BE2C (cell line): ENCODE measurements around the gene PARP4.
"Not testable (repeated sequence)": the region's sequence is repeated elsewhere in the genome, so short reads cannot be mapped to it uniquely, and the experiment has no call there.

Experiments
- DNase-seq: peaks from one replicate; pipeline ENCODE4 v3.0.0-alpha.2; 2020
- H3K27me3 ChIP-seq: fragments of 250-450 bp; sonication (Bioruptor Pico); 2 replicates; pipeline ENCODE4 v1.5.1; 2020; ENCODE audit warnings: mild to moderate bottlenecking
- H3K36me3 ChIP-seq: fragments of 250-450 bp; sonication (Bioruptor Pico); 2 replicates; pipeline ENCODE4 v1.5.1; 2020; ENCODE audit warnings: mild to moderate bottlenecking
- H3K4me1 ChIP-seq: fragments of 250-450 bp; sonication (Bioruptor Pico); 2 replicates; pipeline ENCODE4 v1.5.1; 2020
- H3K4me3 ChIP-seq: 2 replicates; pipeline ENCODE4 v1.5.1; 2011; ENCODE audit warnings: low read depth, low read length
- H3K9me3 ChIP-seq: fragments of 250-450 bp; sonication (Bioruptor Pico); 2 replicates; pipeline ENCODE4 v1.5.1; 2020
- TF ChIP-seq, protein P1 (sequence below): IDR thresholded peaks from 2 replicates; pipeline ENCODE4 v1.5.1; 2012; ENCODE audit warnings: mild to moderate bottlenecking, low read depth, low read length

The PARP4 gene

DNA sequence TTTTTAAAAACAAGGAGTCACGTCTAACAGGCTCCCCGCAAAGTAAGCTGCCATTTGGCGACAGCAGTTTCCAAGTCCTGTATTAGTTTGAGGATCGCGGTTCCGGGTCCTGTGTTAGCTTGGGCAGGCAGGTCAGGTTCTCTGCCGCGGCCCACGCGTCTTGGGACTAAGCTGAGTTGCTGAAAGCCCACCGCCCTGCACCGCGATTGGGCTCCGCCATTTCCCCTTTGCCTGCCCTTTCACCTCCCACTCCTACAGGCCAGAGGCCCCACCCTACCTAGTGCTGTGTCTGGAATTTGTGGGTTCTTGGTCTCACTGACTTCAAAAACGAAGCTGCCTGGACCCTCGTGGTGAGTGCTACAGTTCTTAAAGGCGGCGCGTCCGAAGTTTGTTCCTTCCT is 6.8 kb downstream of the PARP4 start:
- no peak for DNase-seq
- Histone ChIP-seq H3K4me1 (no peaks in the 10 kb centered on the region), H3K4me3 (no peak overlapping the region), H3K36me3 (no peaks in the 10 kb centered on the region; the same call in 1 of the 2 replicates), H3K27me3 (no peaks in the 10 kb centered on the region), H3K9me3 (no peaks in the 10 kb centered on the region)
- TF ChIP-seq, protein P1, sequence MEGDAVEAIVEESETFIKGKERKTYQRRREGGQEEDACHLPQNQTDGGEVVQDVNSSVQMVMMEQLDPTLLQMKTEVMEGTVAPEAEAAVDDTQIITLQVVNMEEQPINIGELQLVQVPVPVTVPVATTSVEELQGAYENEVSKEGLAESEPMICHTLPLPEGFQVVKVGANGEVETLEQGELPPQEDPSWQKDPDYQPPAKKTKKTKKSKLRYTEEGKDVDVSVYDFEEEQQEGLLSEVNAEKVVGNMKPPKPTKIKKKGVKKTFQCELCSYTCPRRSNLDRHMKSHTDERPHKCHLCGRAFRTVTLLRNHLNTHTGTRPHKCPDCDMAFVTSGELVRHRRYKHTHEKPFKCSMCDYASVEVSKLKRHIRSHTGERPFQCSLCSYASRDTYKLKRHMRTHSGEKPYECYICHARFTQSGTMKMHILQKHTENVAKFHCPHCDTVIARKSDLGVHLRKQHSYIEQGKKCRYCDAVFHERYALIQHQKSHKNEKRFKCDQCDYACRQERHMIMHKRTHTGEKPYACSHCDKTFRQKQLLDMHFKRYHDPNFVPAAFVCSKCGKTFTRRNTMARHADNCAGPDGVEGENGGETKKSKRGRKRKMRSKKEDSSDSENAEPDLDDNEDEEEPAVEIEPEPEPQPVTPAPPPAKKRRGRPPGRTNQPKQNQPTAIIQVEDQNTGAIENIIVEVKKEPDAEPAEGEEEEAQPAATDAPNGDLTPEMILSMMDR = no peak

DNA sequence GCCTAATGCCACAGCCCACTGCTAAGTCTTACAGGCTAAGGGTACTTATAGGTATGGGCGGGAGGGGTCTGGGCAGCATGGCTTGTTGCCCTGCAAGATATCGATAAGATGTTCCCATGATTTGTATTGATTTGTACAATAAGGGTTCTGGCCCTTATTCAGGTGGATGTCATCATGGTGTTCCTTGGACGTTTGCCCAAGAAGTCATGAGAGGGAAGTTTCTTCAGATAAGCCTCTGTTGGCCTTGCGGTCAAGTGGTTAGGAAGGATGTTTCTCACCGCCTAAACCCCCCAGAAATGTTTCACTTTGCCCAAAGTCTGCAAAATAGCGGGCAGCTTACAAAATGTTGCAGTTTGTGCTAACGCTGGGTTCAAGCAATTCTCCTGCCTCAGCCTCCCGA is 7.3 kb downstream of the PARP4 start:
- TF ChIP-seq, protein P1 = no peak
- H3K9me3 ChIP-seq = no peaks in the 10 kb centered on the region
- H3K27me3 ChIP-seq = no peaks in the 10 kb centered on the region
- no peak for DNase-seq
- H3K4me1 ChIP-seq = no peaks in the 10 kb centered on the region
- no peaks in the 10 kb centered on the region; the same call in 1 of the 2 replicates for H3K36me3 ChIP-seq
- no peak overlapping the region for H3K4me3 ChIP-seq

DNA sequence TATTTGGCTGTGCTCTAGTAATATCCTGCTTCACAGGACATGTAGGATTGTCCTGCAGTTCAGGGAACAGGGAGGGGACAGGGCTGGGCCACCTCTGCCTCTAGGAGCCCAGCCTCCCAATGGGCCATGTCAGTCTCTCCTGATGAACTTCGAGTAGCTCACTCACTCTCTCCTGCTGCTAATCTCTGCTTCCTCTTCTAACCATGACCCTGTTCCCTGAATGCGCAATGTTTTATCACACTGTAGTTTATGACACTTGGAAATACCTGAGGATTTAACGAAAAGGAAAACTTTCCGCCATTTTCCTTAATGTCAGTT is 9.2 kb downstream of the PARP4 start:
- no peaks in the 10 kb centered on the region for H3K27me3 ChIP-seq
- H3K9me3 ChIP-seq = no peaks in the 10 kb centered on the region
- no peak for DNase-seq
- TF ChIP-seq, protein P1 = no peak
- no peaks in the 10 kb centered on the region; the same call in 1 of the 2 replicates for H3K36me3 ChIP-seq
- no peak overlapping the region for H3K4me3 ChIP-seq
- H3K4me1 ChIP-seq = no peaks in the 10 kb centered on the region

DNA sequence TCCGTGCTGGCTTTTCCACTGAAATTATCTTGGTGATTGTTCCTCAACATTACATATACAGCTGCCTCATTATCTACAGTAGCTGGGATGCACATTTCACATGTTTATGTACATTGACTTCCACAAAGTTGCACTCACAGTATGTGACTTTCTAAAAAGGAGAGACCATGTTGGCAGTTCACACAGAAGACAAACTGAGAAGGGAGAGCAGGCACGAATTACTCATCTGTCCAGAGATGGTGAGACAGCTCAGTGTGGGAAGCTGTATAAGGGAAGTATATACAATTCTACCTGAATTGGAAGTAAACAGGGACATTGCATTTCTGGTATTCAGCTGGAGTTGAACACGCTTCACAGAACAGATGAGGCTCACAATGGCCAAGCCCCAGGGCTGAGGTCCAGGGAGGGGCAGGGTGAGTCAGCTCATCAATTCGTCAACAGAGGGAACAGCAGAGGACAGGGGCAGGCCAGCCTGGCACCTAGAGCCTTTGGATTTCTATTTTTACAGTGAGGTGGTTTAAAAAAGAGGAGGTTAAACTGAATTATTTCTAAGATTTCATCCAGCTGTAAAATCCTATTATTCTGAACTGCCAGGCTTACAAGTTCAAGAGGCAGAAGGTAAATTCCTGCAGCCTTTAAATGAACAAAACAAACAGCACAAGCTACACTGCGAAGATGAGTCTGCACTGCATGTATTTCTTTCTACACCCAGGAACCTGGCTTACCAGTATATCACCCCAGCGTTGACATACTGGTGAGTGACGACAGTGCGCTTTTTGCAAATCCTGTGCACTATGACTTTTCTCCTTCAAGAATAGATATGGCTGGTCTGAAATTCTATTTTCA is 9.8 kb downstream of the PARP4 start:
- TF ChIP-seq, protein P1 = no peak
- H3K4me1 ChIP-seq = no peaks in the 10 kb centered on the region
- DNase-seq = no peak
- H3K27me3 ChIP-seq = no peaks in the 10 kb centered on the region
- no peaks in the 10 kb centered on the region for H3K36me3 ChIP-seq
- no peak overlapping the region for H3K4me3 ChIP-seq
- no peaks in the 10 kb centered on the region for H3K9me3 ChIP-seq

DNA sequence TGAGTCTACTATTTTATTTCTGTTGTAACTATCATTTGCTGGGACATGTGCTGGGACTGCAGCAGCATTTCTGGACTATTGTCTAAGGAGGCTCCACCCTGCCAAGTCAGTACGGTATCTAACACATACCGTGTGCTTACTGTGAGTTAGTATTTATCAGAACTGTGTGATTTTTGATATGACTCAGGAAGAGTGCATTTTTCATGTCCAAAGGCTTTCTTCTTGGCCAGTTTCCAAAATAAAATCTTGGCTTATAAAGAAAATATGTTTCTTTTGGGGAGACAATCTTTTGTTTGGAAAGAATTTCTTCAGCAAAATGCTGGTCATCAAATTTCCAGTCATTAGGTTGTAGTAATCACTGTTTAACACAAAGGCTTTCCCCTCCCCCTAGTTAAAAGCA is 11.6 kb downstream of the PARP4 start:
- Histone ChIP-seq H3K27me3 (no peaks in the 10 kb centered on the region), H3K4me3 (no peak overlapping the region), H3K4me1 (no peaks in the 10 kb centered on the region), H3K36me3 (no peaks in the 10 kb centered on the region), H3K9me3 (no peaks in the 10 kb centered on the region)
- DNase-seq = no peak
- TF ChIP-seq, protein P1 = no peak

DNA sequence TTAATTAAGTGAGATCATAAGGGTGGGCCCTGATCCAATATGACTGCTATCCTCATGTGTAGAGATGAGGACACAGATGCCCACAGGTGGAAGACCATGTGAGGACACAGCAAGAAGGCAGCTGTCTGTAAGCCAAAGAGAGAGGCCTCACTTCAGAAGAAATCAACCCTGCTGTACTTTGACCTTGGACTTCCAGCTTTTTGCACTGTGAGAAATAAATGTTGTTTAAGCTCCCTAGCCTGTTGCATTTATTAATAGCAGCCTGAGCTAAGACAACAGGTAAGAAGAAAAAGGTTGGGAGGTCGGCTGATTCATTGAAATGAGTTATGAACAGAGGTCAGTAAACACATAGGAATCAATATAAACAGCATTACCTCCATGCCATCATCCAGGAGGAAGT is 14.8 kb downstream of the PARP4 start:
- DNase-seq = no peak
- H3K4me1 ChIP-seq = peaks cover 4% of the 10 kb centered on the region; the same call in 1 of the 2 replicates
- no peak overlapping the region for H3K4me3 ChIP-seq
- no peaks in the 10 kb centered on the region for H3K27me3 ChIP-seq
- H3K36me3 ChIP-seq = no peaks in the 10 kb centered on the region; the same call in none of the 2 replicates
- H3K9me3 ChIP-seq = no peaks in the 10 kb centered on the region
- TF ChIP-seq, protein P1 = no peak

DNA sequence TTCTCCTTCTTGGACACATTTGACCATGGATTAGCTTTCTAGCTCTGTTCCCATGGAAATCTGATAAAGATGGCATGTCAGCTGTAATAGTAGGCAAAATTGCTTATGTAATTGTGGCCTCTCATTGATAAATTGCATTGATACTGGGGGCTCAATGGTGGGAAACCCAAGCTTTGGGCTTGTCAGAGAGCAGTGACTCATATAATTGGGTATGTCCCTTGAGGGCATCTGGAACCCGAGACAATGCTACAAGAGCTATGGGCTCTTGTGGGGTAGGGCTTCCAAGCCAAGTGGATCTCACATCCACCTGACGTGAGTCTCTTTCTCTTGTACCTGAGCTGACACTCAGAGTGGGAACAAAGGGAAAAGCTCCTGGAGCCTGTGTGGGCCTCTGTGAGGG is 16.3 kb downstream of the PARP4 start:
- not testable (repeated sequence) for H3K4me1 ChIP-seq, H3K27me3 ChIP-seq, H3K36me3 ChIP-seq, H3K9me3 ChIP-seq, H3K4me3 ChIP-seq
- peak; percentile 60 for DNase-seq
